Gastrocnemius medialis (tissue), 4 donors: ENCODE measurements around the gene PRDM10. TPM values are rescaled to one million over a fixed set of nuclear protein-coding genes. Genes with fewer than 3 reads are reported as not detected.
"Not testable (repeated sequence)": the region's sequence is repeated elsewhere in the genome, so short reads cannot be mapped to it uniquely, and the experiment has no call there.

Experiments used
- ATAC-seq, 2 donors: fragments of 150-250 bp; one replicate each; pipeline ENCODE4 v1.9.1; 2016
- DNase-seq, 2 donors: peaks; one replicate each; pipeline ENCODE4 v3.0.0-alpha.2; 2019
- H3K27ac ChIP-seq, 4 donors: fragments of 200-600 bp; sonication (generic); 1 replicate in 1 of 4; 2 replicates in 3 of 4; pipeline ENCODE4 v1.5.1; 2016 to 2018; ENCODE audit warnings: mild to moderate bottlenecking in 2 of 4, moderate library complexity in 1 of 4
- H3K27me3 ChIP-seq, 3 donors: fragments of 200-600 bp; sonication (generic) in 2 of 3; 1 replicate in 1 of 3; 2 replicates in 2 of 3; pipeline versions ENCODE4 v1.5.1 to v1.6.0; 2016 to 2019; ENCODE audit warnings: mild to moderate bottlenecking in 1 of 3, moderate library complexity in 1 of 3
- H3K36me3 ChIP-seq, 2 donors: fragments of 200-600 bp; sonication (generic) in 1 of 2; one replicate each; pipeline ENCODE4 v1.5.1; 2017 to 2018
- H3K4me1 ChIP-seq, 2 donors: fragments of 200-600 bp; sonication (generic) in 1 of 2; one replicate each; pipeline ENCODE4 v1.5.1; 2016 to 2017; ENCODE audit warnings: mild to moderate bottlenecking in 2 of 2
- H3K4me3 ChIP-seq, 4 donors: fragments of 200-600 bp; sonication (generic) in 3 of 4; 1 replicate in 1 of 4; 2 replicates in 3 of 4; pipeline ENCODE4 v1.5.1; 2016 to 2019; ENCODE audit warnings: mild to moderate bottlenecking in 2 of 4
- H3K9me3 ChIP-seq, 3 donors: fragments of 200-600 bp; sonication (generic) in 2 of 3; 1 replicate in 1 of 3; 2 replicates in 2 of 3; pipeline ENCODE4 v1.5.1; 2016 to 2019
- POLR2A ChIP-seq, 2 donors: fragments of 450-650 bp; IDR thresholded peaks; one replicate each; pipeline ENCODE4 v1.6.1; 2017; ENCODE audit warnings: antibody characterized with exemption in 2 of 2, mild to moderate bottlenecking in 2 of 2, moderate library complexity in 2 of 2
- in situ Hi-C, 4 donors: fragments of 200-750 bp; cut with MboI; loops; one replicate each; pipeline versions ENCODE4 v1.15.0 to v1.8.0; 2017; ENCODE audit warnings: low sequenced_read_pairs in 4 of 4
- intact Hi-C: fragments of 100-400 bp; cut with DNase I; formaldehyde crosslinking; loops from one replicate; pipeline ENCODE4 v1.15.1; 2023; ENCODE audit warnings: low total_unique reads
- total RNA-seq, 4 donors: library from RNA; depleted of rRNA; stranded (reverse); fragments of >200 nt; gene quantifications; one replicate each; pipeline versions ENCODE4 v1.1.0 to v1.2.3, GENCODE V29; 2016
- TF ChIP-seq, protein P1 (sequence below), 5 experiments: fragments of 450-650 bp in 3 of 5; fragments of 200-600 bp in 2 of 5; sonication (generic) in 2 of 5; IDR thresholded peaks in 4 of 5; conservative IDR thresholded peaks in 1 of 5; 1 replicate in 4 of 5; 2 replicates in 1 of 5; pipeline ENCODE4 v1.5.1; 2016 to 2019; ENCODE audit warnings: antibody characterized with exemption in 5 of 5, mild to moderate bottlenecking in 3 of 5, moderate library complexity in 3 of 5

Gene PRDM10
- total RNA-seq, 4 donors from 2014 or later = 3.3 to 10.9 (median 9.0) TPM

DNA sequence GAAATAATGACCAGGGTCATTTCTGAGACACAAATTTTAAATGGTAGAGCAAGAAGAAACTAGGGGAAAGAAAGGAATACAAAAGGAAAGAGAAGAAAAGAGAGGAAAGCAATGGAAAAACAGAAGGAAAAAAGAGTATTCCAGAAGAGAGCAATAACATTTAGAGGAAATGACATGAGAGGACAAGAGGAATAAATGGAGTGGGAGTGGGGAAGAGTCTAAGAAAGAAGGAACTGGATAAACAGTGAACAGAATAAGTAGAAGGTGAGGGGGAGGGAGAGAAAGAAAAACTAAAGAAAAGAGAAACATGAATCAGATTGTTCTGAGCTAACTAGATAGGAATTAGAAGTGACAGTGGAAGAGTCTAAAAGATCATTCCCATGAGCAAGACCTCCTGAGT lies 28.4 kb downstream of the PRDM10 start:
- TF ChIP-seq, protein P1, sequence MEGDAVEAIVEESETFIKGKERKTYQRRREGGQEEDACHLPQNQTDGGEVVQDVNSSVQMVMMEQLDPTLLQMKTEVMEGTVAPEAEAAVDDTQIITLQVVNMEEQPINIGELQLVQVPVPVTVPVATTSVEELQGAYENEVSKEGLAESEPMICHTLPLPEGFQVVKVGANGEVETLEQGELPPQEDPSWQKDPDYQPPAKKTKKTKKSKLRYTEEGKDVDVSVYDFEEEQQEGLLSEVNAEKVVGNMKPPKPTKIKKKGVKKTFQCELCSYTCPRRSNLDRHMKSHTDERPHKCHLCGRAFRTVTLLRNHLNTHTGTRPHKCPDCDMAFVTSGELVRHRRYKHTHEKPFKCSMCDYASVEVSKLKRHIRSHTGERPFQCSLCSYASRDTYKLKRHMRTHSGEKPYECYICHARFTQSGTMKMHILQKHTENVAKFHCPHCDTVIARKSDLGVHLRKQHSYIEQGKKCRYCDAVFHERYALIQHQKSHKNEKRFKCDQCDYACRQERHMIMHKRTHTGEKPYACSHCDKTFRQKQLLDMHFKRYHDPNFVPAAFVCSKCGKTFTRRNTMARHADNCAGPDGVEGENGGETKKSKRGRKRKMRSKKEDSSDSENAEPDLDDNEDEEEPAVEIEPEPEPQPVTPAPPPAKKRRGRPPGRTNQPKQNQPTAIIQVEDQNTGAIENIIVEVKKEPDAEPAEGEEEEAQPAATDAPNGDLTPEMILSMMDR (IDR thresholded peaks at IDR 0.05 in 4 of 5, conservative IDR thresholded peaks at IDR 0.05 in 1 of 5) = no peak
- no peak for TF ChIP-seq POLR2A (IDR thresholded peaks at IDR 0.05)
- Histone ChIP-seq H3K4me1 (peaks cover 0 to 3% of the 10 kb centered on the region in 2 donors), H3K36me3 (no peaks in the 10 kb centered on the region), H3K9me3 (no peaks in the 10 kb centered on the region), H3K27me3 (no peaks in the 10 kb centered on the region), H3K27ac (no peak overlapping the region), H3K4me3 (no peak overlapping the region)
- intact Hi-C loops = no loop called here
- DNase-seq (no peak), ATAC-seq (no peak)
- in situ Hi-C loops = no loop called here

- TF ChIP-seq, protein P1 (IDR thresholded peaks at IDR 0.05 in 4 of 5, conservative IDR thresholded peaks at IDR 0.05 in 1 of 5) = no peak
- TF ChIP-seq POLR2A (IDR thresholded peaks at IDR 0.05) = no peak
- intact Hi-C loops = no loop called here
- Histone ChIP-seq H3K4me1 (peaks cover 0 to 3% of the 10 kb centered on the region in 2 donors), H3K27ac (no peak overlapping the region), H3K36me3 (no peaks in the 10 kb centered on the region), H3K27me3 (no peaks in the 10 kb centered on the region), H3K4me3 (no peak overlapping the region), H3K9me3 (no peaks in the 10 kb centered on the region)
- ATAC-seq = no peak
- in situ Hi-C loops = no loop called here
- no peak for DNase-seq
Observed at GRCh38 chr11:129973809-129974208, 28.8 kb downstream of the PRDM10 start.

GRCh38 chr11:129973068-129973467 lies 29.6 kb downstream of the PRDM10 start:
- H3K4me3 ChIP-seq = no peak overlapping the region
- no peaks in the 10 kb centered on the region for H3K36me3 ChIP-seq
- intact Hi-C loops (no loop called here), in situ Hi-C loops (no loop called here)
- H3K9me3 ChIP-seq = no peaks in the 10 kb centered on the region
- DNase-seq = no peak
- TF ChIP-seq, protein P1 (IDR thresholded peaks at IDR 0.05 in 4 of 5, conservative IDR thresholded peaks at IDR 0.05 in 1 of 5) = no peak
- TF ChIP-seq POLR2A (IDR thresholded peaks at IDR 0.05) = no peak
- ATAC-seq = no peak
- no peaks in the 10 kb centered on the region for H3K27me3 ChIP-seq
- no peak overlapping the region for H3K27ac ChIP-seq
- peaks cover 0 to 3% of the 10 kb centered on the region in 2 donors for H3K4me1 ChIP-seq

DNA sequence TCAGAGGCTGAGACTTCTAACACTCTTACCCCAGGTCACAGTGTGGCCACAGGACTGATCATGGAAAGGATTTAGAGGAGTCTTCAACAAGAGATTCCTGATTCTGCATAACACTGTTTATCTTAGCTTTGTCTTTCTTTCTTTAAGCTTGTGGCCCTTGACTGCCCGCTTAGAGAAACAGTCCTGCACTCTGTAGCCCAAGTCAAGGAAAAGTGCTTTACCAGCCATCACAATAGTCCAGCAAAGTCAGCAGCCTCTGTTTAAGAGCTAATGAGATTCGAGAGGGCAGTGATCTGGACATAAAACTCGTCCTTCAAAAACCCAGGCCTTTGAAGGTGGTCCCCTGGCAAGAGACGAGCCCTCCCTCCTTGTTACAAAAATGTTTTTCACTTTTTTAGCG lies 30.0 kb downstream of the PRDM10 start:
- DNase-seq = no peak
- TF ChIP-seq, protein P1 (IDR thresholded peaks at IDR 0.05 in 4 of 5, conservative IDR thresholded peaks at IDR 0.05 in 1 of 5) = no peak
- no peak for TF ChIP-seq POLR2A (IDR thresholded peaks at IDR 0.05)
- Histone ChIP-seq H3K36me3 (no peaks in the 10 kb centered on the region), H3K4me3 (no peak overlapping the region), H3K27ac (no peak overlapping the region), H3K4me1 (peaks cover 0 to 3% of the 10 kb centered on the region in 2 donors), H3K9me3 (no peaks in the 10 kb centered on the region), H3K27me3 (no peaks in the 10 kb centered on the region)
- in situ Hi-C loops = no loop called here
- no peak for ATAC-seq
- intact Hi-C loops = no loop called here

DNA sequence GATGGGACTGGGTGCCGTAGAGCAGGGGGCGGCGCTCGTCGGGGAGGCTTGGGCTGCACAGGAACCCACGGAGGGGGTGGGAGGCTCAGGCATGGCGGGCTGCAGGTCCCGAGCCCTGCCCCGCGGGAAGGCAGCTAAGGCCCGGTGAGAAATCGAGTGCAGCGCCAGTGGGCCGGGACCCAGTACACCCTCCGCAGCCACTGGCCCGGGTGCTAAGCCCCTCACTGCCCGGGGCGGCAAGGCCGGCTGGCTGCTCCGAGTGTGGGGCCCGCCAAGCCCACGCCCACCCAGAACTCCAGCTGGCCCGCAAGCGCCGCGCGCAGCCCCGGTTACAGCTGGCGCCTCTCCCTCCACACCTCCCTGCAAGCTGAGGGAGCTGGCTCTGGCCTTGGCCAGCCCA lies 30.8 kb downstream of the PRDM10 start:
- H3K4me1 ChIP-seq, ATAC-seq, in situ Hi-C loops, H3K27me3 ChIP-seq, intact Hi-C loops, H3K9me3 ChIP-seq, DNase-seq, H3K27ac ChIP-seq, H3K4me3 ChIP-seq, H3K36me3 ChIP-seq: not testable (repeated sequence)
